Measurements from ENCODE around the gene DYNLRB2. TPM values are rescaled to one million over a fixed set of nuclear protein-coding genes. Genes with fewer than 3 reads are reported as not detected.

DYNLRB2 gene
- total and polyA plus RNA-seq, 2 of the 13 experiments (the other 11 are each of a cell fraction or from before 2014, with no cell fraction given) = not detected

- peak; percentile 50; the same call in 1 of the 2 replicates for TF ChIP-seq TGIF2 (CRISPR knock-in tag; IDR thresholded peaks at IDR 0.05)
- TF ChIP-seq ZNF350 (CRISPR knock-in tag; IDR thresholded peaks at IDR 0.05; ENCODE audit: borderline replicate concordance, low read depth) = peak; percentile 86
- no peak for TF ChIP-seq RARA (CRISPR knock-in tag; IDR thresholded peaks at IDR 0.05)
- TF ChIP-seq HHEX (CRISPR knock-in tag; IDR thresholded peaks at IDR 0.05) = no peak
- peak; percentile 44; the same call in 1 of the 2 replicates for TF ChIP-seq RFX5 (IDR thresholded peaks at IDR 0.05; ENCODE audit: low read depth, low read length)
- TF ChIP-seq PRDM10 (CRISPR knock-in tag; IDR thresholded peaks at IDR 0.05; ENCODE audit: low read depth) = no peak
- 0 out of 4 replicates have a peak, but pooled peaks of 1 of the 2 experiments have one; percentile 23 for TF ChIP-seq POLR2A (IDR thresholded peaks at IDR 0.05; ENCODE audit: insufficient read depth in 1 of 2, low read depth in 2 of 2, low read length in 2 of 2)
- no peak for TF ChIP-seq LCORL (IDR thresholded peaks at IDR 0.05)
- peak; percentile 82; the same call in 1 of the 2 replicates for TF ChIP-seq LCORL (CRISPR knock-in tag; IDR thresholded peaks at IDR 0.05)
- TF ChIP-seq ZNF562 (CRISPR knock-in tag; IDR thresholded peaks at IDR 0.05; ENCODE audit: borderline replicate concordance) = no peak
- no peak for TF ChIP-seq AGO2 (optimal IDR thresholded peaks at IDR 0.05; ENCODE audit: low read depth, low read length)
- TF ChIP-seq ETV5 (CRISPR knock-in tag; IDR thresholded peaks at IDR 0.05; ENCODE audit: borderline replicate concordance) = peak; percentile 65
- TF ChIP-seq, protein P1, sequence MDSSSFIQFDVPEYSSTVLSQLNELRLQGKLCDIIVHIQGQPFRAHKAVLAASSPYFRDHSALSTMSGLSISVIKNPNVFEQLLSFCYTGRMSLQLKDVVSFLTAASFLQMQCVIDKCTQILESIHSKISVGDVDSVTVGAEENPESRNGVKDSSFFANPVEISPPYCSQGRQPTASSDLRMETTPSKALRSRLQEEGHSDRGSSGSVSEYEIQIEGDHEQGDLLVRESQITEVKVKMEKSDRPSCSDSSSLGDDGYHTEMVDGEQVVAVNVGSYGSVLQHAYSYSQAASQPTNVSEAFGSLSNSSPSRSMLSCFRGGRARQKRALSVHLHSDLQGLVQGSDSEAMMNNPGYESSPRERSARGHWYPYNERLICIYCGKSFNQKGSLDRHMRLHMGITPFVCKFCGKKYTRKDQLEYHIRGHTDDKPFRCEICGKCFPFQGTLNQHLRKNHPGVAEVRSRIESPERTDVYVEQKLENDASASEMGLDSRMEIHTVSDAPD (CRISPR knock-in tag; IDR thresholded peaks at IDR 0.05) = 0 out of 2 replicates have a peak, but pooled peaks have one; percentile 29
- peak; percentile 92; the same call in 1 of the 2 replicates for TF ChIP-seq BRD4 (CRISPR knock-in tag; IDR thresholded peaks at IDR 0.05)
- TF ChIP-seq, protein P2, sequence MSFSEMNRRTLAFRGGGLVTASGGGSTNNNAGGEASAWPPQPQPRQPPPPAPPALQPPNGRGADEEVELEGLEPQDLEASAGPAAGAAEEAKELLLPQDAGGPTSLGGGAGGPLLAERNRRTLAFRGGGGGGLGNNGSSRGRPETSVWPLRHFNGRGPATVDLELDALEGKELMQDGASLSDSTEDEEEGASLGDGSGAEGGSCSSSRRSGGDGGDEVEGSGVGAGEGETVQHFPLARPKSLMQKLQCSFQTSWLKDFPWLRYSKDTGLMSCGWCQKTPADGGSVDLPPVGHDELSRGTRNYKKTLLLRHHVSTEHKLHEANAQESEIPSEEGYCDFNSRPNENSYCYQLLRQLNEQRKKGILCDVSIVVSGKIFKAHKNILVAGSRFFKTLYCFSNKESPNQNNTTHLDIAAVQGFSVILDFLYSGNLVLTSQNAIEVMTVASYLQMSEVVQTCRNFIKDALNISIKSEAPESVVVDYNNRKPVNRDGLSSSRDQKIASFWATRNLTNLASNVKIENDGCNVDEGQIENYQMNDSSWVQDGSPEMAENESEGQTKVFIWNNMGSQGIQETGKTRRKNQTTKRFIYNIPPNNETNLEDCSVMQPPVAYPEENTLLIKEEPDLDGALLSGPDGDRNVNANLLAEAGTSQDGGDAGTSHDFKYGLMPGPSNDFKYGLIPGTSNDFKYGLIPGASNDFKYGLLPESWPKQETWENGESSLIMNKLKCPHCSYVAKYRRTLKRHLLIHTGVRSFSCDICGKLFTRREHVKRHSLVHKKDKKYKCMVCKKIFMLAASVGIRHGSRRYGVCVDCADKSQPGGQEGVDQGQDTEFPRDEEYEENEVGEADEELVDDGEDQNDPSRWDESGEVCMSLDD (CRISPR knock-in tag; IDR thresholded peaks at IDR 0.05; ENCODE audit: borderline replicate concordance) = peak; percentile 28; the same call in 1 of the 2 replicates
Measured at GRCh38 chr16:80540516-80541305, at the start of gene DYNLRB2 (continued).

All from HepG2 (cell line).